PC-3 (cell line): Measurements from ENCODE around the gene TMTC1. TPM values are rescaled to one million over a fixed set of nuclear protein-coding genes. Genes with fewer than 3 reads are reported as not detected.

Experiments used
- ATAC-seq: fragments of 200-7000 bp; cut with Tn5 transposase; 2 replicates; pipeline ENCODE4 v1.9.1; 2020; ENCODE audit warnings: mild to moderate bottlenecking, moderate library complexity
- BruUV-seq: library from RNA; stranded (reverse); fragments of 400-500 nt; replicated peaks from 2 replicates; lab custom pipeline; 2021; lab: Mats Ljungman, UMichigan
- CTCF ChIA-PET: fragments of 300-600 bp; sonication (Branson Sonifier 250); formaldehyde crosslinking; loops from one replicate; lab custom pipeline; 2022; ENCODE audit warnings: antibody characterized with exemption; lab: Charles Lee
- POLR2A ChIA-PET: fragments of 300-600 bp; sonication (Branson Sonifier 250); formaldehyde crosslinking; loops from one replicate; lab custom pipeline; 2022; ENCODE audit warnings: antibody characterized with exemption; ENCODE audit not compliant: unreplicated experiment; lab: Charles Lee
- DNase-seq: peaks from one replicate; pipeline ENCODE4 v3.0.0-alpha.2; 2015
- H2AFZ ChIP-seq: fragments of 300-600 bp; sonication (generic); 2 replicates; pipeline ENCODE4 v1.6.0; 2016; ENCODE audit warnings: antibody characterized with exemption, low read length
- H3F3A ChIP-seq: fragments of 300-600 bp; sonication (generic); one replicate; pipeline ENCODE4 v1.6.0; 2017; ENCODE audit warnings: antibody characterized with exemption, low read length, control low read depth, mild to moderate bottlenecking; ENCODE audit not compliant: unreplicated experiment
- H3K27ac ChIP-seq: fragments of 300-600 bp; sonication (generic); 2 replicates; pipeline ENCODE4 v1.5.1; 2016; ENCODE audit warnings: mild to moderate bottlenecking, low read length
- H3K27me3 ChIP-seq: fragments of 300-600 bp; sonication (generic); 2 replicates; pipeline ENCODE4 v1.6.1; 2016; ENCODE audit warnings: low read length, mixed read lengths
- H3K36me3 ChIP-seq: fragments of 300-600 bp; sonication (generic); 2 replicates; pipeline ENCODE4 v1.6.1; 2016; ENCODE audit warnings: low read depth, mixed run types, low read length, mixed read lengths
- H3K4me1 ChIP-seq: fragments of 300-600 bp; sonication (generic); 2 replicates; pipeline ENCODE4 v1.5.1; 2016; ENCODE audit warnings: low read length; ENCODE audit not compliant: insufficient read depth
- H3K4me2 ChIP-seq: fragments of 300-600 bp; sonication (generic); 2 replicates; pipeline ENCODE4 v1.6.0; 2016; ENCODE audit warnings: low read length
- H3K4me3 ChIP-seq: fragments of 300-600 bp; sonication (generic); 2 replicates; pipeline ENCODE4 v1.5.1; 2016; ENCODE audit warnings: mild to moderate bottlenecking, low read length, mixed read lengths
- H3K79me2 ChIP-seq: fragments of 300-600 bp; sonication (generic); 2 replicates; pipeline ENCODE4 v1.6.1; 2017; ENCODE audit warnings: low read length, mixed read lengths
- H3K9ac ChIP-seq: fragments of 300-600 bp; sonication (generic); 2 replicates; pipeline ENCODE4 v1.6.0; 2016; ENCODE audit warnings: mild to moderate bottlenecking, low read length
- H3K9me2 ChIP-seq: fragments of 300-600 bp; sonication (generic); replicated peaks from 2 replicates; pipeline ENCODE4 v1.6.1; 2016; ENCODE audit warnings: mixed run types, low read length, mixed read lengths
- H3K9me3 ChIP-seq: fragments of 300-600 bp; sonication (generic); 2 replicates; pipeline ENCODE4 v1.6.1; 2016; ENCODE audit warnings: low read length, mixed read lengths
- H4K20me1 ChIP-seq: fragments of 300-600 bp; sonication (generic); 2 replicates; pipeline ENCODE4 v1.6.1; 2016; ENCODE audit warnings: low read length, mixed read lengths
- CTCF ChIP-seq: fragments of 300-600 bp; sonication (generic); conservative IDR thresholded peaks from 2 replicates; pipeline ENCODE4 v1.5.1; 2017; ENCODE audit warnings: antibody characterized with exemption, low read depth, mild to moderate bottlenecking, low read length
- EZH2 ChIP-seq: fragments of 300-600 bp; sonication (generic); IDR thresholded peaks from one replicate; pipeline ENCODE4 v1.6.1; 2017; ENCODE audit warnings: antibody characterized with exemption, mild to moderate bottlenecking, low read length; ENCODE audit not compliant: unreplicated experiment
- EZH2phosphoT487 ChIP-seq: fragments of 300-600 bp; sonication (generic); IDR thresholded peaks from 2 replicates; pipeline ENCODE4 v1.6.1; 2018; ENCODE audit warnings: mild to moderate bottlenecking, antibody characterized with exemption, low read length, borderline replicate concordance
- intact Hi-C: fragments of 100-400 bp; cut with micrococcal nuclease; formaldehyde crosslinking; loops from 2 replicates; pipeline ENCODE4 v1.9.0; 2023
- total RNA-seq: library from RNA; depleted of rRNA; stranded (reverse); fragments of >200 nt; gene quantifications from 2 replicates; pipeline ENCODE4 v1.2.3, GENCODE V29; 2014

The TMTC1 gene
- total RNA-seq, 1 experiment from 2014 or later: 5.8 TPM

GRCh38 chr12:29737644-29738043 lies 46.1 kb downstream of the TMTC1 start:
- Histone ChIP-seq H3K4me1 (no peaks in the 10 kb centered on the region), H3K9me3 (no peaks in the 10 kb centered on the region), H3K9ac (no peak overlapping the region), H3K79me2 (no peaks in the 10 kb centered on the region), H3K4me2 (no peak overlapping the region), H3K36me3 (no peaks in the 10 kb centered on the region), H3K4me3 (no peak overlapping the region), H2AFZ (no peak overlapping the region), H3K9me2 (no peaks in the 10 kb centered on the region), H3F3A (no peaks in the 10 kb centered on the region), H3K27me3 (0 out of 2 replicates have a peak, but pooled peaks cover 3% of the 10 kb centered on the region), H3K27ac (no peak overlapping the region), H4K20me1 (no peaks in the 10 kb centered on the region)
- BruUV-seq: no TSS peak
- intact Hi-C loops: no loop called here
- ATAC-seq (no peak), DNase-seq (no peak)
- ChIA-PET CTCF (no interaction called here), POLR2A (no interaction called here)
- TF ChIP-seq EZH2phosphoT487 (no peak), CTCF (no peak), EZH2 (no peak)

DNA sequence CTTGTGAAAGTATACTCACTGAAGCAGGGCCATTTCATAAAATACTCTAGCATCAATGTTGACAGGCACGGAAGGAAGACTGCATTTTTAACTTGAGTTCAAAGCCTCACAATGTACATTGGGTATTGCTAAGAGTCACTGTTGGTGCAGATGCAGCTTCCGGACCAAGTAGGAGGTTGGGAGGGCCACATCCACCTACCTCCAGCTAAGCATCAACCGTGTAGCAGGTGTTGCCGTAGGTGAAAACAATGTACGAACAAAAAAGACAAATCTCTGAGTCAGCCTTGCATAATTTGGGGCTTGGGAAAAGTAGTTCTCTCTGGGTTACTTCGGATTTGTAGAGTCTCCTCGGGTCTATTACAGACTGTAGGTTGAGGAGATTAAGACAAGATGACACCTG lies 48.1 kb downstream of the TMTC1 start:
- BruUV-seq: no TSS peak
- Histone ChIP-seq H3F3A (no peaks in the 10 kb centered on the region), H3K27me3 (peaks cover 13% of the 10 kb centered on the region; the same call in 1 of the 2 replicates), H3K79me2 (no peaks in the 10 kb centered on the region), H3K9ac (no peak overlapping the region), H3K4me2 (no peak overlapping the region), H4K20me1 (no peaks in the 10 kb centered on the region), H3K27ac (no peak overlapping the region), H3K4me1 (no peaks in the 10 kb centered on the region), H3K9me2 (no peaks in the 10 kb centered on the region), H2AFZ (no peak overlapping the region), H3K36me3 (no peaks in the 10 kb centered on the region), H3K4me3 (no peak overlapping the region), H3K9me3 (no peaks in the 10 kb centered on the region)
- ATAC-seq (no peak), DNase-seq (no peak)
- intact Hi-C loops: no loop called here
- ChIA-PET CTCF (no interaction called here), POLR2A (no interaction called here)
- no peak for TF ChIP-seq CTCF
- no peak for TF ChIP-seq EZH2phosphoT487
- no peak for TF ChIP-seq EZH2

- POLR2A ChIA-PET: no interaction called here
- Histone ChIP-seq H3K9ac (no peak overlapping the region), H3K4me1 (no peaks in the 10 kb centered on the region), H2AFZ (no peak overlapping the region), H3K9me3 (no peaks in the 10 kb centered on the region), H3K9me2 (no peaks in the 10 kb centered on the region), H3K4me3 (no peak overlapping the region), H3K79me2 (no peaks in the 10 kb centered on the region), H3K27me3 (peaks cover 22% of the 10 kb centered on the region; the same call in 1 of the 2 replicates), H3K4me2 (no peak overlapping the region), H3K27ac (no peak overlapping the region), H3F3A (no peaks in the 10 kb centered on the region), H3K36me3 (no peaks in the 10 kb centered on the region), H4K20me1 (no peaks in the 10 kb centered on the region)
- BruUV-seq: no TSS peak
- ATAC-seq (no peak), DNase-seq (no peak)
- TF ChIP-seq EZH2 (no peak), CTCF (no peak), EZH2phosphoT487 (no peak)
- CTCF ChIA-PET: no interaction called here
- intact Hi-C loops: no loop called here
These were observed 49.0 kb downstream of the TMTC1 start for GRCh38 chr12:29734734-29735133.
